HG03575 (cell line): ENCODE results near the gene NPAS1.
"Not testable (repeated sequence)": the region's sequence is repeated elsewhere in the genome, so short reads cannot be mapped to it uniquely, and the experiment has no call there.

Experiments
- ATAC-seq: cut with Tn5 transposase; IDR thresholded peaks from one replicate; pipeline ENCODE4 v1.9.1; 2021; ENCODE audit not compliant: unreplicated experiment, insufficient number of reproducible peaks, low FRiP score; ENCODE audit errors: extremely low read depth

The NPAS1 gene

GRCh38 chr19:47069795-47070194 is 50.2 kb downstream of the NPAS1 start:
- no peak for ATAC-seq

DNA sequence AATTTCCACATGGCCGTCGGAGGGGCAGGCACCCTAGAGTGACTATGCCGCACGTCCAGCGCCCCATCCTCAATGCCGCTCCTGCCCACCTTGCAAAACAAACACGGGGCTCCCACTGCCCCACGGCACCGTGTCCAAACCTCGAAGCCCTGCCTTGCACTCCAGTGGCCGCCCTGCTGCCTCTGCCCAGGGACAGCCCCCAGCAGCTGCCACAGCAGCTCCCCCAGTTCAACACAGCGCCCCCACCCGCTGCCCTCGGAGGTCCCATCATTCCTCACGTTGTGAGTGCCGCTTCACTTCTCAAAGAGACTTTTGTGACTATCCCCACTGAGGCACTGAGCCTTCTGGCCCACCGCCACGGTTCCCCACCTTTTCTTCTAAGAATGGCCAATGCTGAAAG is 51.1 kb downstream of the NPAS1 start:
- ATAC-seq: no peak

GRCh38 chr19:47071731-47072130 is 52.1 kb downstream of the NPAS1 start:
- ATAC-seq: no peak

GRCh38 chr19:47072323-47072722 is 52.7 kb downstream of the NPAS1 start:
- no peak for ATAC-seq

DNA sequence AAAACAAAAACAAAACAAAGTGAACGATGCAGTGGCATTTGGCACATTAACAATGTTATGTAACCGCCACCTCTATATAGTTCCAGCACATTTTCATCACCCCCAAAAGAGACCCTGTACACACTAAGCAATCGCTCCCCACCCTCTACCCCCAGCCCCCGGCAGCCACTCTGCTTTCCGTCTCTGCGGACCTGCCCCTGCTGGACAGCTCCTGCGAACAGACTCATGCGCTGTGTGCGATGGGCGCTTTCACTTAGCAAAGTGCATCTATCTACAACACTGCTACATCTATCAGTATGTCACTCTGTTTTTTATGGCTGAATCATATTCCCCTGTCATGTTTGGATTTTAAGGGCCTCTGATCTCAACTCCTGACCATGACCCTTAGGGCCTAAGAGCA is 53.9 kb downstream of the NPAS1 start:
- no peak for ATAC-seq

GRCh38 chr19:47074621-47075020 is 55.0 kb downstream of the NPAS1 start:
- no peak for ATAC-seq

DNA sequence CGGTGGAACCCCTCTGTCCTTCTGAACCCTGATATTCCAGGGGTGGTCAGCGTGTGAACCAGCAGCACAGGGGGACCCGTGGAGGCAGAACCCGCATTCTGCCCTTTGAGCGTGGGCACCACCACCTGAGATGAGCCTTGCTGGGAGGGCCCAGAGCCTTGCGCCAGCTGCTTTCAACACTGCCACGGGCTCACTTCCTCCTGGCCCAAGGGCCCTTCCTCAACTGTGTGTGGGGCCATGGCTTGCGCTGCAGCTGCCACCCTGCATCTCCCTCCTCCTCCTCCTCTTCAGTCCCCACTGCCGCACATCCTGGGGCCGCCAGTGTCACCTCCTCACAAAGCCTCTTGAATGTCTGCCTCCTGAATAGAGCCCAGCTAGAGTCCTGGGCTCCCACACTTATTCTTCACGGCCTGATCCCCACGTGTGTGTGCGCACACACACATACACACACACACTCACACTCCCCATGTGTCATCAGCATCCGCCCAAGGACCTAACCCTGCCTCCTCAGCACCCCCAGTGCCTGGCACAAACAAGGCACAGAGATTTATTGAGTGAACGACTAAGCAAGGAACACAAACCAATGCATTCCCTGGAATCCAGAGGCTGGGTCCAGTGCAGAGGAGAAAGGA is 55.7 kb downstream of the NPAS1 start:
- ATAC-seq: no peak

GRCh38 chr19:47075941-47076340 is 56.3 kb downstream of the NPAS1 start:
- no peak for ATAC-seq

- ATAC-seq: not testable (repeated sequence)
Measured at GRCh38 chr19:47078351-47078750, 58.7 kb downstream of the NPAS1 start.

DNA sequence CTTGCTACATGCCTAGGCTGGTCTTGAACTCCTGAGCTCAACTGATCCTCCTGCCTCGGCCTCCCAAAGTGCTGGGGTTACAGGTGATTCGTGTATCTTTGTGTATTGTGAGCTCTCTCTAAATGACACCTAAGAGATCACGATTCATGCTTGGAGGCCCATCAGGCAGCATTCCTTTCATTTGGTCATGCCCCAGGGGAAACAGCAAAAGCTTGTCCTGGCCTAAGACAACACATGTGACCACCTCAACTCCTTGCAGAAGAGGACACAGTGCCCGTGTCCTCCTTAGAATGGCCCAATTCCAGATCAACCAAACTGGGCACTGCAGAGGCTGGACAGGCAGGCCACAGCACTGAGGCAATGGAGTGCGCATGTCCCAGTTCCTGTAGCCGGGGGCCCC is 61.5 kb downstream of the NPAS1 start:
- no peak for ATAC-seq

DNA sequence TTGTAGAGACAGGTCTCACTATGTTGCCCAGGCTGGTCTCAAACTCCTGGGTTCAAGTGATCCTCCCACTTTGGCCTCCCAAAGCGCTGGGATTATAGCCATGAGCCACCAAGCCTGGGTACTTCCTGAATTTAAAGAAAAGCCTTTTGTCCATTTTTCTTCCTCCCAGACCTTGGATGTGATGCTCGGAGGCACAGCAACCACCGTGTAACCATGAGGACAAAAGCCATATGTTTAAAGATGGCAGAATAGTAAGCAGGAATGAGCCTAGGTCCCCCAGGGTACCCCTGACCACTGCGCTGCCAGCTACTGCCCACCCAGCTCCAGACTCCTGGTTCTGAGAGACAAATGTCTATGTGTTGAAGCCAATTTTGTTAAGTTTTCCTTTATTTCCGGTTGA is 62.9 kb downstream of the NPAS1 start:
- no peak for ATAC-seq

DNA sequence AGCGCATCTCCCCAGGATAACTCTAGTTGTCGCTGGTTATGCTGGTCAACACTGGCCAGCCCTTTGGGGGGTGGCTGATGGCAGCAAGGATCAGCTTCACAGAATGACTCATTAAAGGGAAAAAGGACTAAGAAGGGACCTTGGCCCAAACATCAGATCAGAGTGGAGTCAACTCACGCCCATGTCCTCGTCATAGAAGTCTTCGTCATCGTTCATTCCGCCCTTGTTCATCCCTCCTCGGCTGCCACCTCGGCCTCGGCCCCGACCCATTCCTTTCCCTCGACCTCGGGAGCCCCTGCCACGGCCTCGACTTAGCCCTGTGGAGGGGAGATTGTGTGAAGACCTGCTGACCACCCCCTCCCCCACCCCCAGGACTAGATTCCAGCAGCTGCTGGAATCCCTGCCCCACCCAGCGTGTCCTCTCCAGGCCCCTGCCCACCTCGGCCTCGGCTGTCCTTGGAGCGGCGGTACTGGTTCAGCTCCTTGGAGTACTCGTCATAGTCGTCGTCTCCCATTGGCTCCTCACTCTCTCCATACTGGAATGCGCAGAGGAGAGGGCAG is 65.3 kb downstream of the NPAS1 start:
- no peak for ATAC-seq

DNA sequence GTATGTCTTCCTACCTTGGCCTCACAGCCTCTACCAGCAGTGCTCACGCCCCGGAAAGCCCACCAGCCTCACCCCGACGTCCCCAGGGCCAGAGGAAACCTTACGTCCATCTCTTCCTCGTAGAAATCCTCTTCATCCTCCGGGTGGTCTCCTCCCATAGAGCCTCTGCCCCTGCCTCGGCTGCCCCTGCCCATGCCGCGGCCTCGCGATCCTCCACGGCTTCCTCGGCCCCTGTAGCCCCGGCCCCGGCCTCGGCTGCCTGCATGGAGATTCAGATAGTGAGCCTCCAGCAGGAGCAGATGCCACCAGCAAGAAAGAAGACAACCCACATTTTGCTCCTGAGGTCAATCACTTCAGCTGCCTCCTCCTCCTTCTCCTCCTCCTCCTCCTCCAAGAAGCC is 66.6 kb downstream of the NPAS1 start:
- no peak for ATAC-seq

- no peak for ATAC-seq
Measured at GRCh38 chr19:47089767-47090350, 70.2 kb downstream of the NPAS1 start.

GRCh38 chr19:47093254-47093653 is 73.6 kb downstream of the NPAS1 start:
- no peak for ATAC-seq

GRCh38 chr19:47093841-47094240 is 74.2 kb downstream of the NPAS1 start:
- ATAC-seq: no peak

DNA sequence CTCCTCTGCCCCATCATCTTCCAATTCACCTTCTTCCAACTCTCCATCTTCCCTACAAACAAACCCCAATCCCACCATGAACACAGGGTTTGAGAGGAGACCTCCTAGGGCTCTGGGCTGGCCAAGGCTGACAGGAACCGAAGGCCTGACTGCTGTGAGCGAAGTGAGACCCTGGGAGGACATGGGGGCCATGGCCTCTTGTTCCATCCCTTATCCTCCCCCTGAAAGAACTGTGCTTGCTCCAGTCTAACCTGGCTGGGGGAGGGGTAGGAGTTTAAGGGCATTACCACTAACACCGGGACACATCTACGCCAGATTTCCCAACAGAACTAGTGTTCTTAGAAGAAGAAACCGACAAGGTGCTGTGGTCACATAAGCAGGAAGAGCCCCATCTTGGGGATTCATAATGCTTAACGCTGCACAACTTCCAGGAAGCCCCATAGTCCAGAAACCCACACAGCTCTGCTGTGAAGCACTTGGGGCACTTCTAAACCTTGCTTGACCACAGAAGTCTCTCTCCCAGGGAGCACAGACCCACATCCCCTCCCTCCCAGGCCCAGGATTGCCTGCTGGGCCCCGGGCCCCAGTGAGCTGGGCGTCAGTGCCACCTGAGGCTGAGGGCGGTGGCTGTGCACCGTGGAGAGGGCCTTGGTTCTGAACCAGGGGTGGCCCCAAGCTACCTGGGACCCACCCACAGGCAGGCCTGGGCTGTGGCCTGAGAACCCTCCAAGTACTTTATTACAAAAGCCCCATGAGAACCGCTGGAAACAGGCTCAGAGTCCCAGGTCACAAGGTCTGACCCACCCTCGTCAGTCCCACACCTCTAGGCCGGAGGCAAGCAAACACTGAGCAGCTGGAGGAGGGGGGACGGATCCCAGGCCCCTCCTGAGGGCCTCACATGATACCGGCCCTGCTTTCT is 75.2 kb downstream of the NPAS1 start:
- no peak for ATAC-seq
